ENCODE data around the gene OSGIN1. TPM values are rescaled to one million over a fixed set of nuclear protein-coding genes. Genes with fewer than 3 reads are reported as not detected.

Gene OSGIN1
- total RNA-seq, 1 donor from 2014 or later: 1.6 TPM

DNA sequence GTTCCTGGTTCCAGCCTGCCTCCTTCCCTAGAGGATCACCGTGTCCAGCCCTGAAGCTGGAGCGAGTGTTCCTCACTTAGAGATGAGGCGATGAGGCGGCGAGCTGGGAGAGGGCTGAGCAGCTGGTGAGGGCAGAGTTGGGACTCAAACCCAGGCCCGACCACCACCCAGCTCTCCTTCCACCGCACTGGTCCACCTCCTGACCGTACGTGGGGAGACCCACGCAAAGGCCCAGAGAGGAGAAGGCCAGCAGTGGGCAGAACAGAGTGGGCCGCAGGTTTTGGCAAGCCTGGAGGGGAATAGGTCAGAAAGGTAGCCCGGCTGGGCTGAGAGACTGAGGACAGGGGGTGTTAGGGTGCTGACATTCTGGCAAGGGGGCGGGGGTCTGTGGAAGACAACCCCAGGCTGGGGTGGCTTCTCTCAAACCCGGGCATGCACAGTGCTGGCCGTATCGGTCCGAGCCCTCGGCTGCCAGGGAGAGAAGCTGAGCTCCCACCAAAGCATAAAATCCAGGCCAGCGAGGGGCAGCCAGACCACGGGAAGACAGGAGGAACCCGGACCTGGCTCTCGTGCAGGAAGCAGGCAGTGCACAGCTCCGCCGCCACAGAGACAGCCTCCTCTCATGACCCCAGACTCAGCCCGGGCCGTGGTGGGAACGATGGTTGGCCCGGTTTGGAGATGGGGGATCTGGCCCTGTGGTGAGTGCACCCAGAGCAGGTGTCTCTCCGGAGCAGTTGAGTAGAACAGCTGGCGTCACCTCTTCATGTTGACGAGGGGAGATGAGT is 29.3 kb upstream of the OSGIN1 start:
- TF ChIP-seq, protein P1, sequence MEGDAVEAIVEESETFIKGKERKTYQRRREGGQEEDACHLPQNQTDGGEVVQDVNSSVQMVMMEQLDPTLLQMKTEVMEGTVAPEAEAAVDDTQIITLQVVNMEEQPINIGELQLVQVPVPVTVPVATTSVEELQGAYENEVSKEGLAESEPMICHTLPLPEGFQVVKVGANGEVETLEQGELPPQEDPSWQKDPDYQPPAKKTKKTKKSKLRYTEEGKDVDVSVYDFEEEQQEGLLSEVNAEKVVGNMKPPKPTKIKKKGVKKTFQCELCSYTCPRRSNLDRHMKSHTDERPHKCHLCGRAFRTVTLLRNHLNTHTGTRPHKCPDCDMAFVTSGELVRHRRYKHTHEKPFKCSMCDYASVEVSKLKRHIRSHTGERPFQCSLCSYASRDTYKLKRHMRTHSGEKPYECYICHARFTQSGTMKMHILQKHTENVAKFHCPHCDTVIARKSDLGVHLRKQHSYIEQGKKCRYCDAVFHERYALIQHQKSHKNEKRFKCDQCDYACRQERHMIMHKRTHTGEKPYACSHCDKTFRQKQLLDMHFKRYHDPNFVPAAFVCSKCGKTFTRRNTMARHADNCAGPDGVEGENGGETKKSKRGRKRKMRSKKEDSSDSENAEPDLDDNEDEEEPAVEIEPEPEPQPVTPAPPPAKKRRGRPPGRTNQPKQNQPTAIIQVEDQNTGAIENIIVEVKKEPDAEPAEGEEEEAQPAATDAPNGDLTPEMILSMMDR (IDR thresholded peaks at IDR 0.05): no peak
- intact Hi-C loops (cut with micrococcal nuclease): loop anchor here (10.0 kb wide), 1 partner anchor 141 kb away; no protein-coding TSS in a partner anchor
- H3K4me1 Mint-ChIP-seq: peaks cover 5% of the 10 kb centered on the region
- ChIA-PET CTCF (no interaction called here), POLR2A (no interaction called here)
- DNase-seq: no peak
- no peaks in the 10 kb centered on the region for H3K27me3 Mint-ChIP-seq
- H3K4me3 Mint-ChIP-seq: no peak overlapping the region
- no peak for ATAC-seq (ENCODE audit: low read depth)
- H3K9me3 Mint-ChIP-seq: no peaks in the 10 kb centered on the region
- peaks cover 43% of the 10 kb centered on the region for H3K36me3 Mint-ChIP-seq (ENCODE audit: low read depth)
- H3K27ac Mint-ChIP-seq: no peak overlapping the region

- H3K27ac Mint-ChIP-seq: no peak overlapping the region
- intact Hi-C loops (cut with micrococcal nuclease): loop anchor here (10.0 kb wide), 1 partner anchor 140 kb away; no protein-coding TSS in a partner anchor
Observed at GRCh38 chr16:83924686-83925085, 28.4 kb upstream of the OSGIN1 start.

DNA sequence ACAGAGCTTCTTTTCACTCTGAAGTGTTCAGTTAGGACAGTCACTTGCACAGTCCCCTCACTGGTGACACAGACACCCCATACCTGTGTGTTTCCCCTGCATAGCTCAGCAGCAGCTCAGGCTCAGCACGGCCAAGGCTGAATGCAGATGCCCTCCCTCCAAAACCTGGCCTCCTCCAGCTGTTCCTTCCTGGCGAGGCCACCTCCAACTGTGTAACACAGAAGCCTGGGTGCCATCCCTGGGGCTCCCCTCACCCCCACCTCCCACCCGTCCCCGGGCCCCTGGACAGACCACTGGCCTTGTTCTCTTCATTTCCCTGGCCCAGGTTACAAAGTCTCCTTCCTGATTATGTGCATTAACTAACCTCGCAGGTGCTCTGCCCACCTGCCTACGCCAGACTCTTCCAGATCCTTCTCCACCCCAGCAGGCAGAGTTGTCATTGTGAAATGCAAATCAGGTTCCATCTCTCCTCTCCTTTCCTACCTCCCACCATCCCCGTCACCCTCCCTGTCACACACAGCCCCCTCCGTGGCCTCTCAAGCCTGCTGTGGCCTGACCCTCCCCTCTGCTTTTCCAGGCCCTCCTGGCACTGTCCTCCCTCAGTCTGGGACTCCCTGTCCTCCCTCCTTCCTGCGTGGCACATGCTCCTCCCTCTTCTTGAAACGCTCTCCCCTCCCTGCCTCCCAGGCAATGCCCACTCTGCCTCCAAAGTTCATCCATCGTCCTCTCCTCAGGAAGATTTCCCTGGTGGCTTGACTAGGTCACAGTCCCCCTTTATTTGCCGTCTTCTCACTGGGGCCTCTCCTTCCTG is 27.7 kb upstream of the OSGIN1 start:
- intact Hi-C loops (cut with micrococcal nuclease): loop anchor here (10.0 kb wide), 1 partner anchor 140 kb away; no protein-coding TSS in a partner anchor
- ChIA-PET CTCF (interaction anchor here (1.0 to 1.4 kb wide), 4 partner anchors 11 to 99 kb away, joined by 3 to 5 read pairs (median 4); no protein-coding TSS in a partner anchor), POLR2A (no interaction called here)
- Mint-ChIP-seq H3K4me1 (peaks cover 5% of the 10 kb centered on the region), H3K9me3 (no peaks in the 10 kb centered on the region), H3K36me3 (ENCODE audit: low read depth) (peaks cover 34% of the 10 kb centered on the region), H3K27ac (no peak overlapping the region), H3K4me3 (no peak overlapping the region), H3K27me3 (no peaks in the 10 kb centered on the region)
- DNase-seq (no peak), ATAC-seq (ENCODE audit: low read depth) (no peak)
- TF ChIP-seq, protein P1 (IDR thresholded peaks at IDR 0.05): no peak

More at GRCh38 chr16:83924686-83925085, 28.4 kb upstream of the OSGIN1 start:
- Mint-ChIP-seq H3K27me3 (no peaks in the 10 kb centered on the region), H3K36me3 (ENCODE audit: low read depth) (peaks cover 38% of the 10 kb centered on the region), H3K9me3 (no peaks in the 10 kb centered on the region), H3K4me3 (no peak overlapping the region), H3K4me1 (peaks cover 5% of the 10 kb centered on the region)
- TF ChIP-seq, protein P1 (IDR thresholded peaks at IDR 0.05): no peak
- ATAC-seq (ENCODE audit: low read depth) (no peak), DNase-seq (no peak)
- ChIA-PET CTCF (interaction anchor here (1.0 to 1.2 kb wide), 2 partner anchors 10 to 98 kb away, joined by 3 to 4 read pairs; no protein-coding TSS in a partner anchor), POLR2A (no interaction called here)

DNA sequence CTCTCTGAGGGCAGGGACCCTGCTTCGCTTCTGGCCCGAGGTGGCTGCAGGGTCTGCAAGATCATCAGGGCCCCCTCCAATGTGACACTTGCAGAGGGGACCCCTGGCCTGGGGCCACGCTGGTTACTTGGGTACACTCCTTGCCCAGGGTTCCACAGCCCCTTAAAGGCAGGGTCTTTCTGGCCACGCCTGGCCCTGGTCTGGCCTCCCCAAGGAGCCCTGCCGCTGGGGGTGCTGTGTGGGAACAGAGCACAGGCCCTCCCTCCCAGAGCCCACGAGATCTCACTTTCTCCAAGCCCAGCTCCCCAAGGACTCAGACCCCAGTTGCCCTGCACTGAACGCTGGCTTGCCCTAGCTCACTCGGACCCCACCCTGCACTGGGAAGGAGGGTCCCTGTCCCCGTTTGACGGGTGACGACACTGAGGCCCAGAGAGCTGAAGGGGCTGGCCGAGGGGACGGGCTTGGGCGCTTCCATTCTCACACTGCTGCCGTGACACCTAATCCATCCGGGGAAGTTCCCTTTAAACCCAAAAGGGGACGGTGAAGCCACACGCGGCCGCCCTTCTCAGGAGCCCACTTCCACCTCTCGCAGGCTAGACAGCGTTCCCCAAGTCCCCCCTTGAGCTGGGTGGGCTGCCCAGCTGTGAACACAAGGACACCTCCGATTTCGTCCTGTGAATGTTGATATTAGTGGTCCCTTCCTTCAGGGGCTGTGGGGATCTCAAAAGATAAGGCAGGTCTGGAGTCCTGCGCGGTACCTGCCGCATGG is 26.9 kb upstream of the OSGIN1 start:
- no peak for ATAC-seq (ENCODE audit: low read depth)
- Mint-ChIP-seq H3K4me3 (no peak overlapping the region), H3K27ac (no peak overlapping the region), H3K27me3 (no peaks in the 10 kb centered on the region), H3K36me3 (ENCODE audit: low read depth) (peaks cover 29% of the 10 kb centered on the region), H3K9me3 (no peaks in the 10 kb centered on the region), H3K4me1 (peaks cover 5% of the 10 kb centered on the region)
- intact Hi-C loops (cut with micrococcal nuclease): loop anchor here (1.0 to 10.0 kb wide), 2 partner anchors 100 to 139 kb away; no protein-coding TSS in a partner anchor
- DNase-seq: no peak
- ChIA-PET POLR2A (no interaction called here), CTCF (interaction anchor here (0.9 to 1.5 kb wide), 4 partner anchors 14 to 261 kb away, joined by 3 to 5 read pairs (median 4); partner anchors contain the start of gene TAF1C)
- TF ChIP-seq, protein P1 (IDR thresholded peaks at IDR 0.05): no peak
